Activated CD8-positive, alpha-beta T cell treated with anti-CD3 and anti-CD28 coated beads for 36 hours (primary cell): Measurements from ENCODE around the gene SLC7A5. TPM values are rescaled to one million over a fixed set of nuclear protein-coding genes. Genes with fewer than 3 reads are reported as not detected.
"Not testable (repeated sequence)": the region's sequence is repeated elsewhere in the genome, so short reads cannot be mapped to it uniquely, and the experiment has no call there.

ENCODE experiments used
- ATAC-seq: fragments of 200-7000 bp; cut with Tn5 transposase; one replicate; pipeline ENCODE4 v1.10.0; 2021; ENCODE audit warnings: mild to moderate bottlenecking, moderate library complexity
- CTCF ChIA-PET: fragments of 350-600 bp; sonication (Branson Sonifier 250); formaldehyde crosslinking; loops from one replicate; lab custom pipeline; 2021; ENCODE audit warnings: antibody characterized with exemption; lab: Charles Lee
- POLR2A ChIA-PET: fragments of 350-600 bp; sonication (Branson Sonifier 250); formaldehyde crosslinking; loops from one replicate; lab custom pipeline; 2021; ENCODE audit warnings: antibody characterized with exemption; lab: Charles Lee
- DNase-seq: peaks from one replicate; pipeline ENCODE4 v3.0.0-alpha.2; 2020
- H3K27ac Mint-ChIP-seq: one replicate; pipeline ENCODE4 v1.8.0; 2021; ENCODE audit warnings: mild to moderate bottlenecking, mixed read lengths
- H3K27me3 Mint-ChIP-seq: one replicate; pipeline ENCODE4 v1.8.0; 2021; ENCODE audit warnings: mixed read lengths
- H3K36me3 Mint-ChIP-seq: one replicate; pipeline ENCODE4 v1.8.0; 2021; ENCODE audit warnings: low read depth, mixed read lengths
- H3K4me1 Mint-ChIP-seq: one replicate; pipeline ENCODE4 v1.8.0; 2021; ENCODE audit warnings: low read depth, mixed read lengths
- H3K4me3 Mint-ChIP-seq: one replicate; pipeline ENCODE4 v1.8.0; 2021; ENCODE audit warnings: mild to moderate bottlenecking, moderate library complexity, mixed read lengths
- H3K9me3 Mint-ChIP-seq: one replicate; pipeline ENCODE4 v1.8.0; 2021; ENCODE audit warnings: mixed read lengths
- CTCF ChIP-seq: fragments of 200-600 bp; IDR thresholded peaks from one replicate; pipeline ENCODE4 v1.8.0; 2022; ENCODE audit warnings: antibody characterized with exemption, mild to moderate bottlenecking
- intact Hi-C: fragments of 100-400 bp; cut with micrococcal nuclease; formaldehyde crosslinking; loops from one replicate; pipeline ENCODE4 v1.10.0; 2022
- total RNA-seq, 2 experiments: library from RNA; stranded (reverse); gene quantifications; one replicate each; pipeline ENCODE4 v1.2.3, GENCODE V29; 2021

SLC7A5 gene
- total RNA-seq, 2 experiments from 2014 or later, result 230 to 236 TPM

- H3K27ac Mint-ChIP-seq, result no peak overlapping the region
- ChIA-PET CTCF (interaction anchor here (1.6 to 1.8 kb wide), 2 partner anchors 11 to 32 kb away, joined by 3 to 7 read pairs; no protein-coding TSS in a partner anchor), POLR2A (interaction anchor here (0.6 kb wide), 1 partner anchor 13 kb away, joined by 3 read pairs; no protein-coding TSS in a partner anchor)
- no peak for TF ChIP-seq CTCF
- H3K4me3 Mint-ChIP-seq, result no peak overlapping the region
- intact Hi-C loops, result no loop called here
- DNase-seq, result no peak
- peaks cover 19% of the 10 kb centered on the region for H3K4me1 Mint-ChIP-seq
- ATAC-seq, result no peak
- no peaks in the 10 kb centered on the region for H3K36me3 Mint-ChIP-seq
- peaks cover 6% of the 10 kb centered on the region for H3K9me3 Mint-ChIP-seq
- H3K27me3 Mint-ChIP-seq, result peaks cover 4% of the 10 kb centered on the region
Measured at GRCh38 chr16:87882436-87883019, 13.2 kb upstream of the SLC7A5 start.

- Mint-ChIP-seq H3K9me3 (peaks cover 6% of the 10 kb centered on the region), H3K4me1 (peaks cover 25% of the 10 kb centered on the region), H3K36me3 (no peaks in the 10 kb centered on the region), H3K4me3 (no peak overlapping the region), H3K27ac (no peak overlapping the region), H3K27me3 (peaks cover 4% of the 10 kb centered on the region)
- ATAC-seq (no peak), DNase-seq (no peak)
- intact Hi-C loops, result no loop called here
- TF ChIP-seq CTCF, result no peak
- ChIA-PET CTCF (interaction anchor here (1.6 to 1.8 kb wide), 2 partner anchors 10 to 31 kb away, joined by 3 to 7 read pairs; no protein-coding TSS in a partner anchor), POLR2A (interaction anchor here (0.6 kb wide), 1 partner anchor 16 kb away, joined by 3 read pairs; no protein-coding TSS in a partner anchor)
Measured at GRCh38 chr16:87881324-87882200, 12.3 kb upstream of the SLC7A5 start.

- ChIA-PET CTCF (no interaction called here), POLR2A (no interaction called here)
- no peak overlapping the region for H3K4me3 Mint-ChIP-seq
- intact Hi-C loops, result no loop called here
- no peak for DNase-seq
- no peaks in the 10 kb centered on the region for H3K36me3 Mint-ChIP-seq
- no peak for TF ChIP-seq CTCF
- ATAC-seq, result no peak
- peaks cover 6% of the 10 kb centered on the region for H3K9me3 Mint-ChIP-seq
- peaks cover 39% of the 10 kb centered on the region for H3K4me1 Mint-ChIP-seq
- peaks cover 4% of the 10 kb centered on the region for H3K27me3 Mint-ChIP-seq
- no peak overlapping the region for H3K27ac Mint-ChIP-seq
Measured at GRCh38 chr16:87880117-87880696, 10.9 kb upstream of the SLC7A5 start.

- peaks cover 46% of the 10 kb centered on the region for H3K4me1 Mint-ChIP-seq
- H3K36me3 Mint-ChIP-seq, intact Hi-C loops, H3K9me3 Mint-ChIP-seq, POLR2A ChIA-PET, H3K27ac Mint-ChIP-seq, H3K4me3 Mint-ChIP-seq, ATAC-seq, DNase-seq, H3K27me3 Mint-ChIP-seq, CTCF ChIA-PET: not testable (repeated sequence)
Measured at GRCh38 chr16:87879411-87880013, 10.2 kb upstream of the SLC7A5 start.

- intact Hi-C loops, result no loop called here
- Mint-ChIP-seq H3K36me3 (no peaks in the 10 kb centered on the region), H3K9me3 (peaks cover 6% of the 10 kb centered on the region), H3K27ac (no peak overlapping the region), H3K27me3 (peaks cover 4% of the 10 kb centered on the region), H3K4me1 (peaks cover 50% of the 10 kb centered on the region), H3K4me3 (no peak overlapping the region)
- CTCF ChIA-PET, result interaction anchor here (1.0 kb wide), 1 partner anchor 100 kb away, joined by 4 read pairs; no protein-coding TSS in a partner anchor
- ATAC-seq (no peak), DNase-seq (no peak)
- no peak for TF ChIP-seq CTCF
- POLR2A ChIA-PET, result interaction anchor here (0.7 kb wide), 1 partner anchor 584 kb away, joined by 3 read pairs; no protein-coding TSS in a partner anchor
Measured at GRCh38 chr16:87878704-87879103, 9.4 kb upstream of the SLC7A5 start.
